ENCODE measurements around the gene RSBN1.
"Not testable (repeated sequence)": the region's sequence is repeated elsewhere in the genome, so short reads cannot be mapped to it uniquely, and the experiment has no call there.

Gene RSBN1

GRCh38 chr1:113811888-113812660 lies at the start of gene RSBN1:
Gene RSBN1, minus strand, starts transcription at chr1:113812476. Its CDS starts 64 bp downstream, at chr1:113812412.
- DNase-seq: peak; percentile 98

- no peak for DNase-seq
These were observed 49.4 kb upstream of the RSBN1 start for GRCh38 chr1:113861641-113862040.

GRCh38 chr1:113860891-113861290 lies 48.6 kb upstream of the RSBN1 start:
- DNase-seq: no peak

GRCh38 chr1:113859478-113860175 lies 47.4 kb upstream of the RSBN1 start:
- no peak for DNase-seq

- no peak for DNase-seq
These were observed 46.7 kb upstream of the RSBN1 start for GRCh38 chr1:113858982-113859381.

- no peak for DNase-seq
These were observed 46.1 kb upstream of the RSBN1 start for GRCh38 chr1:113858418-113858817.

- no peak for DNase-seq
These were observed 45.5 kb upstream of the RSBN1 start for GRCh38 chr1:113857776-113858175.

GRCh38 chr1:113856401-113856790 lies 44.1 kb upstream of the RSBN1 start:
- no peak for DNase-seq

- DNase-seq: no peak
These were observed 43.5 kb upstream of the RSBN1 start for GRCh38 chr1:113855630-113856400.

GRCh38 chr1:113854234-113854633 lies 42.0 kb upstream of the RSBN1 start:
- no peak for DNase-seq

GRCh38 chr1:113852694-113853093 lies 40.4 kb upstream of the RSBN1 start:
- DNase-seq: not testable (repeated sequence)

- no peak for DNase-seq
These were observed 38.0 kb upstream of the RSBN1 start for GRCh38 chr1:113850127-113850796.

GRCh38 chr1:113849072-113849471 lies 36.8 kb upstream of the RSBN1 start:
- DNase-seq: no peak

GRCh38 chr1:113846391-113847035 lies 34.2 kb upstream of the RSBN1 start:
- DNase-seq: no peak

- no peak for DNase-seq
These were observed 24.3 kb upstream of the RSBN1 start for GRCh38 chr1:113836534-113836933.

GRCh38 chr1:113835686-113836290 lies 23.5 kb upstream of the RSBN1 start:
- DNase-seq: no peak

GRCh38 chr1:113834716-113835115 lies 22.4 kb upstream of the RSBN1 start:
- DNase-seq: no peak

- no peak for DNase-seq
These were observed 17.8 kb upstream of the RSBN1 start for GRCh38 chr1:113830039-113830438.

GRCh38 chr1:113821916-113822315 lies 9.6 kb upstream of the RSBN1 start:
- no peak for DNase-seq

- DNase-seq: no peak
These were observed 6.3 kb upstream of the RSBN1 start for GRCh38 chr1:113818578-113818977.

GRCh38 chr1:113813218-113813617 lies 942 bp upstream of the RSBN1 start:
- DNase-seq: no peak

GRCh38 chr1:113812661-113813135 lies 422 bp upstream of the RSBN1 start:
- no peak for DNase-seq
